ENCODE results near the gene CMIP.

Gene CMIP

DNA sequence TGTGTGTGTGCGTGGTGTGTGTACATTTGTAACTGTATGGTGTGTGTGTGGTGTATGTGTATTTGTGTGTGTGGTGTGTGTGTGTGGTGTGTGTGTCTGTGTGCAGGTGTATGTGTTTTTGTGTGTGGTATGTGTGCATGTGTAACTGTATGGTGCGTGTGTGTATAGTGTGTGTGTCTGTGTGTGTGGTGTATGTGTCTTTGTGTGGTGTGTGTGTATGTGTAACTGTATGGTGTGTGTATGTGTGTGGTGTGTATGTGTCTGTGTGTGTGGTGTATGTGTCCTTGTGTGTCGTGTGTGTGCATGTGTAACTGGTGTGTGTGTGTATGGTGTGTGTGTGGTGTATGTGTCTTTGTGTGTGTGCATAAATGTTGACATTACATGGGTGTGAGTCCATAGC is 170.8 kb downstream of the CMIP start:
- TF ChIP-seq, protein P1, sequence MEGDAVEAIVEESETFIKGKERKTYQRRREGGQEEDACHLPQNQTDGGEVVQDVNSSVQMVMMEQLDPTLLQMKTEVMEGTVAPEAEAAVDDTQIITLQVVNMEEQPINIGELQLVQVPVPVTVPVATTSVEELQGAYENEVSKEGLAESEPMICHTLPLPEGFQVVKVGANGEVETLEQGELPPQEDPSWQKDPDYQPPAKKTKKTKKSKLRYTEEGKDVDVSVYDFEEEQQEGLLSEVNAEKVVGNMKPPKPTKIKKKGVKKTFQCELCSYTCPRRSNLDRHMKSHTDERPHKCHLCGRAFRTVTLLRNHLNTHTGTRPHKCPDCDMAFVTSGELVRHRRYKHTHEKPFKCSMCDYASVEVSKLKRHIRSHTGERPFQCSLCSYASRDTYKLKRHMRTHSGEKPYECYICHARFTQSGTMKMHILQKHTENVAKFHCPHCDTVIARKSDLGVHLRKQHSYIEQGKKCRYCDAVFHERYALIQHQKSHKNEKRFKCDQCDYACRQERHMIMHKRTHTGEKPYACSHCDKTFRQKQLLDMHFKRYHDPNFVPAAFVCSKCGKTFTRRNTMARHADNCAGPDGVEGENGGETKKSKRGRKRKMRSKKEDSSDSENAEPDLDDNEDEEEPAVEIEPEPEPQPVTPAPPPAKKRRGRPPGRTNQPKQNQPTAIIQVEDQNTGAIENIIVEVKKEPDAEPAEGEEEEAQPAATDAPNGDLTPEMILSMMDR (IDR thresholded peaks at IDR 0.05; ENCODE audit: low read depth, low read length) = no peak
- no peak overlapping the region for H3K4me3 ChIP-seq (ENCODE audit: low read depth, low read length)
- in situ Hi-C loops (cut with HindIII; ENCODE audit: low sequenced_read_pairs) = no loop called here
- no peak for DNase-seq (ENCODE audit: low read depth, low spot score)

DNA sequence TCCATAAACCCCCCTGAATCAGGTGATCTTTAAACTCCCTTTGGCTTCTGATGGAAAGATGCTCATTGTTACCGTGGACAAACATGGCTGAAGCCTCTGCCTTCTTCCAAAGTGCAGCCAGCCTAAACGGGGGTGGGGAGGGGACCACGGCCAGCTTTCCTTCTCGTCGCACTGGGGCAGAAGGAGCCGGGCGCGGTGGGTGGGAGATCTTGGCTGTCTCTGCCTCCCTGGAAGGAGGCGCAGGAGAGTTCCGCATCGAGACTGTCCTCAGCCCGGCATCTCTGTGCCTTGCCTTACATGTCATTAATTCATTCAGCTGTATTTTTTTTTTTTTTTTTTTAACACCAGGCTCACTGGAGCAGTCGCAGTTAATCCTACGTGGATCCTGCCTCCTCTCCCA is 171.2 kb downstream of the CMIP start:
- no peak overlapping the region for H3K4me3 ChIP-seq (ENCODE audit: low read depth, low read length)
- TF ChIP-seq, protein P1 (IDR thresholded peaks at IDR 0.05; ENCODE audit: low read depth, low read length) = no peak
- no peak for DNase-seq (ENCODE audit: low read depth, low spot score)
- in situ Hi-C loops (cut with HindIII; ENCODE audit: low sequenced_read_pairs) = no loop called here

- in situ Hi-C loops (cut with HindIII; ENCODE audit: low sequenced_read_pairs) = no loop called here
- H3K4me3 ChIP-seq (ENCODE audit: low read depth, low read length) = no peak overlapping the region
- peak; percentile 72 for DNase-seq (ENCODE audit: low read depth, low spot score)
- TF ChIP-seq, protein P1 (IDR thresholded peaks at IDR 0.05; ENCODE audit: low read depth, low read length) = no peak
Observed at GRCh38 chr16:81616321-81617020, 171.9 kb downstream of the CMIP start.

- in situ Hi-C loops (cut with HindIII; ENCODE audit: low sequenced_read_pairs) = no loop called here
- H3K4me3 ChIP-seq (ENCODE audit: low read depth, low read length) = no peak overlapping the region
- no peak for DNase-seq (ENCODE audit: low read depth, low spot score)
- TF ChIP-seq, protein P1 (IDR thresholded peaks at IDR 0.05; ENCODE audit: low read depth, low read length) = no peak
Observed at GRCh38 chr16:81617021-81617346, 172.4 kb downstream of the CMIP start.

DNA sequence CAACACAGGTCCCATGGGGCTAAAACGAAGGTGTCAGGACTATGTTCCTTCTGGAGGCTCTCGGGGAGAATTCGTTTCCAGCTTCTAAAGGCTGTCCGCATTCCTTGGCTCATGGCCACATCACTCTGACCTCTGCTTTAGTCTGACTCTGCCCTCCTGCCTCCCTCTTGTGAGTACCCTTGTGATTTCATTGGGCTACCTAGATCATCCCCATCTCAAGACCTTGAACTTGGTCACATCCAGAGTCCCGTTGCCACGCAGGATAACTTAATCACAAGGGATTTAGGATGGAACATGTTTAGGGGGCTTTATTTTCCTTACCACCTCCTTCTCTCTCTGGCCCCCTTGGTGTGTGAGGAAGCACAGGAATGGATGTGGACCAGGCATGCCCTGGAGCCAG is 173.6 kb downstream of the CMIP start:
- H3K4me3 ChIP-seq (ENCODE audit: low read depth, low read length) = no peak overlapping the region
- in situ Hi-C loops (cut with HindIII; ENCODE audit: low sequenced_read_pairs) = no loop called here
- DNase-seq (ENCODE audit: low read depth, low spot score) = no peak
- TF ChIP-seq, protein P1 (IDR thresholded peaks at IDR 0.05; ENCODE audit: low read depth, low read length) = no peak

DNA sequence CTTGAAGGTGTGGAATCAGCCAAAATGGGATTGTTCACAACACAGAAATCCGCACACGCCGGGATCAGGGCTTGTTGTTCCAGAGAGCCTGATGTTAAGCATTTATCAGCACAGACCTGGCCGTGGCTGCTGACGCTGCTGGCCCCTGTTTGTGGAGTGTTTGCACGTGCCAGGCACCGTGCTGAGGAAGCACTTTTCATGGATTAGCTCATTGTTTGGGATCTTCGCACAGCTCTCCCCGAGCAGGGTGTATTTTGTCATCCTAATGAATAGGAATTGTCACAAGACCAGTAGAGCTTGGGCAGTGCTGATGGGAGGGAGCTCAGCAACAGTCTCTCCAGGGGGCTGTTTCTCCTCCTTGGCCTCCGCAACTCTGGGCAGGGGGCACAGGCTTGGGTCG is 174.1 kb downstream of the CMIP start:
- no peak overlapping the region for H3K4me3 ChIP-seq (ENCODE audit: low read depth, low read length)
- TF ChIP-seq, protein P1 (IDR thresholded peaks at IDR 0.05; ENCODE audit: low read depth, low read length) = no peak
- DNase-seq (ENCODE audit: low read depth, low spot score) = no peak
- in situ Hi-C loops (cut with HindIII; ENCODE audit: low sequenced_read_pairs) = no loop called here
